ENCODE data around the gene CLEC19A.
"Not testable (repeated sequence)": the region's sequence is repeated elsewhere in the genome, so short reads cannot be mapped to it uniquely, and the experiment has no call there.

The CLEC19A gene

DNA sequence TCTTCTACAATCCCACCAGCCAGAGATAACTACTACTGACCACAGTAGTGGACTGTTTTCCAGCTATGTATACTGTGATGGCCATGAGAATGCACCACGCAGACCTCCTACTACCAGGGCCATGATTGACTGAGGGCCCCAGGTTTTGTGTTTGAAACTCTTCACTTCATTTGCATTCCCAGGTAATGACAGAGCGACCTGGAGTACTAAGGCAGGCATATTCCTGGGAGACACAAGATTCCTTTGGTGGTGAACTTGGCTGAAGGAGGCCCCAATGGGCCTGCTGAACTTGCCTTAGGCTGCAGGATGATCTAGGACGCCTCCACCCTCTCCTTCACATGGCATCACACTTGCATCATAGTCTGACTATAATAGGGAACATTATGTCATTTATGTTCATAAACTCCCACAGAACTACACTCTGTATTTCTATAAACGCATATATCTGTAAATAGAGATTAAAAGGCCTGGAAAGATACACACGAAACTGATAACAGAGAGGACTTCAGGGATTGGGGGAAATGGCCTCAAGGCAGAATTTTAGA is 30.4 kb downstream of the CLEC19A start:
- CTCF ChIA-PET: no interaction called here
- POLR2A ChIA-PET: no interaction called here
- TF ChIP-seq FOXK2 (IDR thresholded peaks at IDR 0.05): no peak
- no peak for DNase-seq (ENCODE audit: extremely low spot score)

GRCh38 chr16:19316846-19317245 is 31.3 kb downstream of the CLEC19A start:
- no peak for DNase-seq (ENCODE audit: extremely low spot score)
- POLR2A ChIA-PET: no interaction called here
- TF ChIP-seq SP1 (IDR thresholded peaks at IDR 0.05): no peak
- no peak for TF ChIP-seq CTBP1 (IDR thresholded peaks at IDR 0.05; ENCODE audit: borderline replicate concordance)
- no peak for TF ChIP-seq FOXA1 (IDR thresholded peaks at IDR 0.05)
- no peak for TF ChIP-seq PKNOX1 (IDR thresholded peaks at IDR 0.05)
- no peak for TF ChIP-seq NFRKB (IDR thresholded peaks at IDR 0.05)
- TF ChIP-seq FOXK2 (IDR thresholded peaks at IDR 0.05): no peak
- no peak for TF ChIP-seq BHLHE40 (IDR thresholded peaks at IDR 0.05; ENCODE audit: borderline replicate concordance)
- no peak for TF ChIP-seq HDGF (IDR thresholded peaks at IDR 0.05; ENCODE audit: borderline replicate concordance)
- TF ChIP-seq FOXM1 (IDR thresholded peaks at IDR 0.05; ENCODE audit: borderline replicate concordance): no peak
- TF ChIP-seq SUZ12 (IDR thresholded peaks at IDR 0.05): no peak
- TF ChIP-seq LEF1 (IDR thresholded peaks at IDR 0.05; ENCODE audit: borderline replicate concordance): no peak
- TF ChIP-seq ZNF384 (IDR thresholded peaks at IDR 0.05): no peak
- TF ChIP-seq ARNT (IDR thresholded peaks at IDR 0.05): no peak
- no peak for TF ChIP-seq TARDBP (IDR thresholded peaks at IDR 0.05)
- no peak for TF ChIP-seq ELF4 (IDR thresholded peaks at IDR 0.05)
- no peak for TF ChIP-seq L3MBTL2 (conservative IDR thresholded peaks at IDR 0.05)
- CTCF ChIA-PET: no interaction called here

GRCh38 chr16:19321186-19321585 is 35.7 kb downstream of the CLEC19A start:
- CTCF ChIA-PET; POLR2A ChIA-PET; DNase-seq (ENCODE audit: extremely low spot score): not testable (repeated sequence)

GRCh38 chr16:19323596-19323995 is 38.1 kb downstream of the CLEC19A start:
- ChIA-PET POLR2A (no interaction called here), CTCF (no interaction called here)
- TF ChIP-seq TARDBP (IDR thresholded peaks at IDR 0.05): no peak
- TF ChIP-seq FOXA1 (IDR thresholded peaks at IDR 0.05): no peak
- no peak for TF ChIP-seq FOXM1 (IDR thresholded peaks at IDR 0.05; ENCODE audit: borderline replicate concordance)
- TF ChIP-seq CTBP1 (IDR thresholded peaks at IDR 0.05; ENCODE audit: borderline replicate concordance): no peak
- TF ChIP-seq ZNF384 (IDR thresholded peaks at IDR 0.05): no peak
- no peak for TF ChIP-seq ELF4 (IDR thresholded peaks at IDR 0.05)
- no peak for TF ChIP-seq PKNOX1 (IDR thresholded peaks at IDR 0.05)
- TF ChIP-seq LEF1 (IDR thresholded peaks at IDR 0.05; ENCODE audit: borderline replicate concordance): no peak

DNA sequence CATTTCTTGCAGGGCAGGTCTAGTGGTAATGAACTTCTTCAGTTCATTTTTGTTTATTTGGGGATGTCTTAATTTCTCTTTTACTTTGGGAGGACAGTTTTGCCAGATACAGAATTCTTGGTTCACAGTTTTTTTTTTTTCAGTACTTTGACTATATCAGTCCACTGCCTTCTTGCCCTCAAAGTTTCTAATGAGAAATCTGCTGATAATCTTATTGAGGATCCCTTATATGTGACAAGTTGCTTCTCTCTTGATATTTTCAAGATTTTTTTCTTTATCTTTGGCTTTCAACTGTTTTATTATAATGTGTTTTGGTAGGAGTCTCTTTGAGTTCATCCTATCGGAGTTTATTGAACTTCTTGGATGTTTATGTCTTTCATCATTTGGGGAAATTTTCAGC is 42.8 kb downstream of the CLEC19A start:
- TF ChIP-seq FOXM1 (IDR thresholded peaks at IDR 0.05; ENCODE audit: borderline replicate concordance) (no peak), ZNF384 (IDR thresholded peaks at IDR 0.05) (no peak), SUZ12 (IDR thresholded peaks at IDR 0.05) (no peak), ARNT (IDR thresholded peaks at IDR 0.05) (no peak), SP1 (IDR thresholded peaks at IDR 0.05) (no peak), NFRKB (IDR thresholded peaks at IDR 0.05) (no peak), TARDBP (IDR thresholded peaks at IDR 0.05) (no peak), FOXK2 (IDR thresholded peaks at IDR 0.05) (no peak), CTBP1 (IDR thresholded peaks at IDR 0.05; ENCODE audit: borderline replicate concordance) (no peak), BHLHE40 (IDR thresholded peaks at IDR 0.05; ENCODE audit: borderline replicate concordance) (no peak), PKNOX1 (IDR thresholded peaks at IDR 0.05) (no peak), HDGF (IDR thresholded peaks at IDR 0.05; ENCODE audit: borderline replicate concordance) (no peak), FOXA1 (IDR thresholded peaks at IDR 0.05) (no peak), ELF4 (IDR thresholded peaks at IDR 0.05) (no peak), LEF1 (IDR thresholded peaks at IDR 0.05; ENCODE audit: borderline replicate concordance) (no peak), L3MBTL2 (conservative IDR thresholded peaks at IDR 0.05) (no peak)
- no peak for DNase-seq (ENCODE audit: extremely low spot score)
- ChIA-PET CTCF (interaction anchor here (0.7 kb wide), 1 partner anchor 69 kb away, joined by 5 read pairs; no protein-coding TSS in a partner anchor), POLR2A (no interaction called here)

More at GRCh38 chr16:19323596-19323995, 38.1 kb downstream of the CLEC19A start:
- no peak for DNase-seq (ENCODE audit: extremely low spot score)

- no peak for DNase-seq (ENCODE audit: extremely low spot score)
- ChIA-PET POLR2A (no interaction called here), CTCF (no interaction called here)
- no peak for TF ChIP-seq PKNOX1 (IDR thresholded peaks at IDR 0.05)
Measured at GRCh38 chr16:19329932-19330331, 44.4 kb downstream of the CLEC19A start.

DNA sequence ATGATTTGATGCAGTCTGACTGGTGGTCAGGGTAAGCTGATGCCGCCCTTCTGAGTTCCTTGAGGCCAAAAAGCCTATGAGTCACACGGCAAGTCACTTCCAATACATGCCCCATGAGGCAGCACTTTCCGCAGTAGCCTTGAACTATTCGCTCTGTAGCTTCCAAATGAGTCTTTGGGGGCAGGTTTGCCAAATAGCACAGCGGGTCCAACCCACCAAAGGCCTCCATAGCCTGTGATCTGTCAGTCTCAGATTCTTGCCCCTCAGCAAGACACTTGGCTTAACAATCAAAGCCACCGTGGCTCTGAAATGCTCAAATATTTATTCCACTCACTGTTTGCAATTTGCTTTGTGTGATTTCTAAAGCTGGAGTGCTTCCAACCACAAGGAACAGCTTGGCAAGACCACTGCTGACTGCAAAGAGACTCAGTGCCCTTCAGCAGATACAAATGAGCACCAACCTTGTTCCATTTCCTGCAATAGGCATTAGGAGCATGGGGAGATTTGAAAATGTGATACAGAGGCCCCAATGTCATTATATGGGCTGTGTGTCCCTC is 45.4 kb downstream of the CLEC19A start:
- TF ChIP-seq SP1 (IDR thresholded peaks at IDR 0.05): no peak
- no peak for TF ChIP-seq NFRKB (IDR thresholded peaks at IDR 0.05)
- TF ChIP-seq PKNOX1 (IDR thresholded peaks at IDR 0.05): no peak
- no peak for TF ChIP-seq HDGF (IDR thresholded peaks at IDR 0.05; ENCODE audit: borderline replicate concordance)
- no peak for TF ChIP-seq ELF4 (IDR thresholded peaks at IDR 0.05)
- no peak for TF ChIP-seq FOXK2 (IDR thresholded peaks at IDR 0.05)
- TF ChIP-seq BHLHE40 (IDR thresholded peaks at IDR 0.05; ENCODE audit: borderline replicate concordance): no peak
- TF ChIP-seq ARNT (IDR thresholded peaks at IDR 0.05): no peak
- no peak for TF ChIP-seq ZNF384 (IDR thresholded peaks at IDR 0.05)
- TF ChIP-seq FOXM1 (IDR thresholded peaks at IDR 0.05; ENCODE audit: borderline replicate concordance): no peak
- no peak for TF ChIP-seq SUZ12 (IDR thresholded peaks at IDR 0.05)
- no peak for TF ChIP-seq CTBP1 (IDR thresholded peaks at IDR 0.05; ENCODE audit: borderline replicate concordance)
- TF ChIP-seq FOXA1 (IDR thresholded peaks at IDR 0.05): no peak
- TF ChIP-seq L3MBTL2 (conservative IDR thresholded peaks at IDR 0.05): no peak
- POLR2A ChIA-PET: no interaction called here
- no peak for DNase-seq (ENCODE audit: extremely low spot score)
- CTCF ChIA-PET: no interaction called here

Measured in HEK293T (cell line).